ENCODE results near the gene EXOSC1. TPM values are rescaled to one million over a fixed set of nuclear protein-coding genes. Genes with fewer than 3 reads are reported as not detected.

The EXOSC1 gene
- total and polyA plus RNA-seq, 2 donors (not counting 3 experiments of a cell fraction or from before 2014, with no cell fraction given) = 50.7 to 52.9 TPM

DNA sequence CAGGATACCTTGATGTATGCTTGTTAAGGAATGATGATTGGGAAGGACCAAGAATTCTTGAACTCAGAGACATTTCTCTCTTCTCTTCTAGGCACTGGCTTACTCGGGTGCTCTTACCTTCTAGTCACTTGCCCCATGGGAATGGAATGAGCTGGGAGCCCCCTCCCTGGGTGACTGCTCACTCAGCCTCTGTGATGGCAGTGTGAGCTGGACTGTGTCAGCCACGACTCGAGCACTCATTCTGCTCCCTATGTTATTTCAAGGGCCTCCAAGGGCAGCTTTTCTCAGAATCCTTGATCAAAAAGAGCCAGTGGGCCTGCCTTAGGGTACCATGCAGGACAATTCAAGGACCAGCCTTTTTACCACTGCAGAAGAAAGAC, 10.9 kb upstream of the EXOSC1 start:
- H3K36me3 ChIP-seq (ENCODE audit: control insufficient read depth in 2 of 2, extremely low read depth in 1 of 2, insufficient read depth in 2 of 2, low read length in 2 of 2) = peaks cover 33 to 67% of the 10 kb centered on the region in 2 experiments
- H3K9me1 ChIP-seq (replicated peaks; ENCODE audit: control insufficient read depth, extremely low read depth, insufficient read depth, low read length) = no peaks in the 10 kb centered on the region
- ChIA-PET POLR2A (interaction anchor here (0.5 kb wide), 1 partner anchor 8 kb away, joined by 3 read pairs; no protein-coding TSS in a partner anchor), CTCF (interaction anchor here (1.0 to 1.7 kb wide), 2 partner anchors 10 to 97 kb away, joined by 3 to 5 read pairs; no protein-coding TSS in a partner anchor)
- H4K20me1 ChIP-seq (replicated peaks; ENCODE audit: control insufficient read depth, extremely low read depth, insufficient read depth, low read length) = no peaks in the 10 kb centered on the region
- DNase-seq (ENCODE audit: low read depth, low spot score) (no peak), FAIRE-seq (no peak)
- H2AFZ ChIP-seq (ENCODE audit: low read depth, low read length) = no peak overlapping the region
- H3K79me2 ChIP-seq (ENCODE audit: control insufficient read depth, insufficient read depth, low read length) = peaks cover 5% of the 10 kb centered on the region
- H3K27ac ChIP-seq (ENCODE audit: insufficient read depth, low read depth, low read length) = no peak overlapping the region
- H3K9ac ChIP-seq (replicated peaks; ENCODE audit: extremely low read depth, insufficient read depth, low read length) = no peak overlapping the region
- intact Hi-C loops (cut with micrococcal nuclease) = no loop called here
- H3K27me3 ChIP-seq (ENCODE audit: control insufficient read depth in 2 of 2, insufficient read depth in 2 of 2, low read length in 2 of 2) = no peaks in the 10 kb centered on the region
- no peaks in the 10 kb centered on the region for H3K9me3 ChIP-seq (replicated peaks; ENCODE audit: control insufficient read depth, insufficient read depth, low read length)
- H3K4me2 ChIP-seq (ENCODE audit: insufficient read depth, low read length) = no peak overlapping the region
- no peak overlapping the region for H3K4me3 ChIP-seq (replicated peaks in 1 of 3; ENCODE audit: insufficient read depth in 1 of 3, low read depth in 1 of 3, low read length in 3 of 3)
- BruUV-seq (replicated peaks) = no TSS peak
- dilution Hi-C loops (cut with MboI; ENCODE audit: extremely low pct_ligation_motif_present, low sequenced_read_pairs) = no loop called here
- TF ChIP-seq FOS (IDR thresholded peaks at IDR 0.05; ENCODE audit: borderline replicate concordance, insufficient read depth, low read length) (no peak), EZH2 (IDR thresholded peaks at IDR 0.05; ENCODE audit: borderline replicate concordance, low read depth, low read length, severe bottlenecking) (no peak), MYC (IDR thresholded peaks at IDR 0.05; ENCODE audit: low read depth, low read length) (no peak), POLR2A (IDR thresholded peaks at IDR 0.05; ENCODE audit: low read depth, low read length) (no peak), GATA2 (IDR thresholded peaks at IDR 0.05; ENCODE audit: insufficient read depth, insufficient read length, low read depth, low read length) (no peak), POLR2AphosphoS5 (IDR thresholded peaks at IDR 0.05; ENCODE audit: insufficient read depth, low read depth, low read length) (no peak), JUN (IDR thresholded peaks at IDR 0.05; ENCODE audit: borderline replicate concordance, insufficient read depth, insufficient read length, low read depth) (no peak)
- TF ChIP-seq, protein P1, sequence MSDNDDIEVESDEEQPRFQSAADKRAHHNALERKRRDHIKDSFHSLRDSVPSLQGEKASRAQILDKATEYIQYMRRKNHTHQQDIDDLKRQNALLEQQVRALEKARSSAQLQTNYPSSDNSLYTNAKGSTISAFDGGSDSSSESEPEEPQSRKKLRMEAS (IDR thresholded peaks at IDR 0.05; ENCODE audit: insufficient read depth, insufficient read length) = no peak
- TF ChIP-seq, protein P2, sequence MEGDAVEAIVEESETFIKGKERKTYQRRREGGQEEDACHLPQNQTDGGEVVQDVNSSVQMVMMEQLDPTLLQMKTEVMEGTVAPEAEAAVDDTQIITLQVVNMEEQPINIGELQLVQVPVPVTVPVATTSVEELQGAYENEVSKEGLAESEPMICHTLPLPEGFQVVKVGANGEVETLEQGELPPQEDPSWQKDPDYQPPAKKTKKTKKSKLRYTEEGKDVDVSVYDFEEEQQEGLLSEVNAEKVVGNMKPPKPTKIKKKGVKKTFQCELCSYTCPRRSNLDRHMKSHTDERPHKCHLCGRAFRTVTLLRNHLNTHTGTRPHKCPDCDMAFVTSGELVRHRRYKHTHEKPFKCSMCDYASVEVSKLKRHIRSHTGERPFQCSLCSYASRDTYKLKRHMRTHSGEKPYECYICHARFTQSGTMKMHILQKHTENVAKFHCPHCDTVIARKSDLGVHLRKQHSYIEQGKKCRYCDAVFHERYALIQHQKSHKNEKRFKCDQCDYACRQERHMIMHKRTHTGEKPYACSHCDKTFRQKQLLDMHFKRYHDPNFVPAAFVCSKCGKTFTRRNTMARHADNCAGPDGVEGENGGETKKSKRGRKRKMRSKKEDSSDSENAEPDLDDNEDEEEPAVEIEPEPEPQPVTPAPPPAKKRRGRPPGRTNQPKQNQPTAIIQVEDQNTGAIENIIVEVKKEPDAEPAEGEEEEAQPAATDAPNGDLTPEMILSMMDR (IDR thresholded peaks at IDR 0.05; ENCODE audit: extremely low read depth in 1 of 2, insufficient read depth in 1 of 2, low read depth in 1 of 2, low read length in 2 of 2) = no peak
- H3K4me1 ChIP-seq (ENCODE audit: control insufficient read depth, extremely low read depth, insufficient read depth, low read length) = no peaks in the 10 kb centered on the region
